ENCODE results near the gene KRT39.
A peak's percentile ranks its signal among the peaks of the same experiment; 100 is the strongest.
"Not testable (repeated sequence)": the region's sequence is repeated elsewhere in the genome, so short reads cannot be mapped to it uniquely, and the experiment has no call there.

KRT39 gene

DNA sequence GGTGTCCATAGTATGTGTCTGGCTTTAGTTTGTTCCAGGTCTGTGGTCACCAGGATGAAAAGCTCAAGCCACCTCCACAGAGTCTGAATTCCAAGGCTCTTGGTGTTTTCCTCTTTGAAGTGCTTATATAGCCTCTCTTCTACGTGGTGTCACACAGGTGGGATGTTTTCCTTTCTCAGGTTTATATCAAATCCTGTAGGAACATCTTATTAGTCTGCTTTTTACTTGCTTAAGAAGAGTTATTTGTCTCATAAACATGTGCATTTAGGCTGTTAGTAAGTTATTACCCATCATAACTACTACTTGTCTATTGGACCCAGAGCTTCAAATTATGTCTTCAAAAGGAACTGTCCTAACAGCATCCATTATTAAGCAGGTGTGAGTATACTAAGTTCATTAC lies at the start of gene KRT39:
Gene KRT39 (minus strand): TSS at position 101 of the 400 bp plus-strand sequence. CDS start 92 bp downstream, at position 9.
- no peak for DNase-seq (ENCODE audit: low spot score)

DNA sequence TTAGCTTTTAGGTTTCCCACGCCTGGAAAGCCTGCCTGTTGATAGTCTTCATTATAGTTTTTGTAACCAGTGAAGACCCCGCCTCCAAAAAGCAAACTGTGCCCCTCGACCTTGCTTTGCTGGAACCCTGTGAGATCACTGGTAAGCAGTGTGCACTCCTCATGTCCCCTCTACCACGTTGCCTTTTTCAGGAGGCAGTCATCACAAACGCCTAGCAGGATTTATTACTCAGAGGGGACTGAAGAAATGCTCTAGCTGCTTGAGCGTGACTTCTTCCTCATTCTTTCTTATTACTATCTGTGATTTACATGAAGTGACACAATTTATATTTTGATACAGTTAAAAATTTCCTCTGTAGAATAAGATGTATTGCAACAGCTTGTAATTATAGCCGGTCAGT lies 48.7 kb upstream of the KRT39 start:
- no peak for DNase-seq (ENCODE audit: low spot score)

DNA sequence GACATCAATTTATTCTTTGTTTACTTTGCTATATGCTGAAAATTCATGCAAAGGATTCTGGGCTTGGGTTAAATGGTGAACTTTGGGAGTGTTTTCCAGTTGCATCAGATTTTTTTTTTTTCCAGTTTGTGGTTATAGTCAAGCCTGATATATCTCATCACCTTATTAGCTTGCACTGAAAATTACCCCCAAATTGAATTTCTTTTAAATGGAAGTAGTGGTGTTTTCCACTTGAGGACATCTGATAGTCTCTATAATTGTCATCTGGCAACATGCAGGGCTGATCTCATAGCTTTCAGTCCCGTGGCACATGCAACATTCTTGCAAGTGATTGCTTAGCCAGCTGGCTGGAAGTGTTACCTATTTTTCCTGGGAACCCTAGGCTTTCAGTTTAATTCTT lies 46.9 kb upstream of the KRT39 start:
- peak; percentile 69 for DNase-seq (ENCODE audit: low spot score)

DNA sequence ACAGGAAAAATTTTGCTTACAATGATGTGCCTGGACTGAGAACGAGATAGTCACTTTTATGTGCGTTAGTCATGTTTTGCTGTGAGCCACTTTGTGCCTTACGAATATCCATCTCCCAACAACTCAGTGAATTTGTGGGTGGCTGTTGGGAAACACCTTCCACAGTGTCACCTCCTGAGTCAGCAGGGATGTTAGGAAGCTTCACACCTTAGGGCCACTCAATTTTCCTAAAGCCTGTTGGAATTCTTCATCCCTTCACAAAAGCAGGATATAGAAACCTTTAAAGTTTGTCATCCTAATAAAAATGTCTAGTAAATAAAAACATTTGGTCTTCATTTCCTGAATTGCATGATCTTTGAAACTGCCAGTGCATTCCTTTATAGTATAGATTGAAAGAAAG lies 46.4 kb upstream of the KRT39 start:
- peak; percentile 19 for DNase-seq (ENCODE audit: low spot score)

DNA sequence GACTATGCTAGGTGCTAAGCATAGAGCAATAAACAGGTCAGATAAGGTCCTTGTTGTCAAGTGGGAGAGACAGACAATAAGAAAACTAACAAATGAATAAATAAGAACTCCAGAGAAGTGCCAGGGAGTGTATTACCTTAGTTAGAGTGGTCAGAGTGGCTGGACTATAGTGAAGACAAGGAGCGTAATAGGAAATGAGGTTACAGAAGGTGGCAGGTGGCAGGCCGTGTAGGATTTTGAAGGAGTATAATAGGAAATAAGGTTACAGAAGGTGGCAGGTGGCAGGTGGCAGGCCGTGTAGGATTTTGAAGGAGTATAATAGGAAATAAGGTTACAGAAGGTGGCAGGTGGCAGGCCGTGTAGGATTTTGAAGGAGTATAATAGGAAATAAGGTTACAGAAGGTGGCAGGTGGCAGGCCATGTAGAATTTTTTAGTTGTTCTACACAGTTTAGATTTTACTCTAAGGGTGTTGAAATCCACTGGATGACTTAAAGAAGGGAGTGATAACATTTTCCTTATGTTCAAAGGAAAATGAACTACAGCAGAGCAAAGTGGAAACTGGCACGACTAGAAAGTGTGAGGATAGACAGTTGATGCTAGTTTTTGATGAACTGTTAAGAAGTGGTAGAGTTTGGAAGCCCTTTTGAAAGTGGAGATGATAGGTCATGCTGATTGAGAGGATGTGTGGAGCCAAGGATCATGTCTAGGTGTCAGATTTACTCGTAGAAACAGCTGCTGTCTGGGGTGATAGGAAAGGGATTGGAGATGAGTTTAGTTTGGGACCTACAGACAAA lies 45.8 kb upstream of the KRT39 start:
- no peak for DNase-seq (ENCODE audit: low spot score)

DNA sequence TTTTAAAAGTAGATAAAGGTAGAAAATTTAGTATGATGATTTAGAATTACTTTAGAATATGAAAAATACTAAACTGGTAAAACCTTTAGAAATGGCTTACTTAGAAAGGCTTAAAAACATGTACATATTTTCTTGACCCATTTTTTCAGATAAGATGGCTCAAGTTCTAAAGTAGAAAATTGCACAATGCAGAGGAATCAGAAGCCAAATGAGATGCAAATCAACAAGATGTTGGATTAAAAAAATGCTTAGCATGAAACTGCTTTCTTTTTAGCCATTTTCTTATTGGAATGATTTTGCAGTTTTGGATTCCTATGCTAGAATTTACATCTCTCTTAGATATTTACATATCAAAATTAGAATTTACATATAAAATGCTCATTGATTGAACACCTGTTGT lies 43.7 kb upstream of the KRT39 start:
- no peak for DNase-seq (ENCODE audit: low spot score)

DNA sequence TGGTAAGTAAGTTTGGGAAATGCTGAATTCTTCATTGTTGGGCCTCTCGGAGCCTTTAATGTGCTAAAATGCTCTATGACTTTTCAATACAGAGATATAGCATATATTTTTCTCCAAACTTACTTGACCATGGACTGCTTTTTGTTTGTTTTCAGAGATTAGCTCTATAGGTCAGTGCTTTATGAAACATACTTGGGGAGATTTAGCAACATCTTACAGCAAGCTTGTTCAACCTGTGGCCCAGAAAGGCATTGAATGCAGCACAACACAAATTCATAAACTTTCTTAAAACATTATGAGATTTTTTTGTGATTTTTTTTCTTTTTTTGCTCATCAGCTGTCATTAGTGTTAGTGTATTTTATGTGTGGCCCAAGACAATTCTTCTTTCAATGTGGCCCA lies 43.2 kb upstream of the KRT39 start:
- DNase-seq (ENCODE audit: low spot score) = no peak

DNA sequence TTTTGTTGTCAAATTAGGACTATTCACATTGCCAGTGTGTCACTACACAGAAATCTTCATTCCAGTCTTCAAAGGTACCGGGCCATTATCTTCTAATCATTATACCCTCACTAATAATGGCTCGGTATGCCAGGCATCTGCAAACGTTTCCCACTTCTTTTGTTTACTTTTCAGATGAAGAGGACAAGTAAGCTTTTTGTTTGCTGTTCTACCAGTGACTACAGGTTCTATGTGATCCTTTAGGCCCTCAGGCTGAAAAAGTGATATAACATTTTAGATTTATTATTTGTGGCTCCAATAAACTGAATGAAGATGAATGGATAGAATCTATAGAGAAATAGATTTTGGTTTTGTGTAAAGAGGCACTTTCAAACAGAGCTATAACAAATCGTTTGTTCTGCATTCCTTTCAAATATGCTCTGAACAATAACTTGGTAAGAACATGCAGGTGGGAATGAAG lies 42.6 kb upstream of the KRT39 start:
- DNase-seq (ENCODE audit: low spot score) = no peak

DNA sequence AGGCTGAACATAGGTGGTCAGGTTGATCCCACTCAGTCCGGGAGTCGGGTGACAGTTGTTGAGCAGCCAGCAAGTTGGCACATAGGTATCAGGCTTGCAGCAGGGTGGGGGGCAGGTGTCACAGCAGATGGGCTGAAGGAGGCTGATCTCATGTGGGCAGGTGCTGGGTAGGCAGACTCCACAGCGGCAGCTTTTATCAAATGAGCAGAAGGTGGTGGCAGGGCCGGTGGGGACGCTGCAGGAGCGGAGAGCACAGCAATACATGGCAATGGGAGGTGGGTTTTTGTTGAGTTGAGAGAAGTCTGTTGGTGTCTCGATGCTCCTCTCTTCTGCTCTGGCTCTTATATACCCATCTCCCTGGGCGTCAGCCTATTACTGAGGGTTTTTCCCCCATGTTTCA lies 42.1 kb upstream of the KRT39 start, which contains the start of gene KRTAP3-1:
Gene KRTAP3-1 (minus strand): TSS at position 318 of the 400 bp plus-strand sequence. CDS start 54 bp downstream, at position 264.
- DNase-seq (ENCODE audit: low spot score) = no peak

DNA sequence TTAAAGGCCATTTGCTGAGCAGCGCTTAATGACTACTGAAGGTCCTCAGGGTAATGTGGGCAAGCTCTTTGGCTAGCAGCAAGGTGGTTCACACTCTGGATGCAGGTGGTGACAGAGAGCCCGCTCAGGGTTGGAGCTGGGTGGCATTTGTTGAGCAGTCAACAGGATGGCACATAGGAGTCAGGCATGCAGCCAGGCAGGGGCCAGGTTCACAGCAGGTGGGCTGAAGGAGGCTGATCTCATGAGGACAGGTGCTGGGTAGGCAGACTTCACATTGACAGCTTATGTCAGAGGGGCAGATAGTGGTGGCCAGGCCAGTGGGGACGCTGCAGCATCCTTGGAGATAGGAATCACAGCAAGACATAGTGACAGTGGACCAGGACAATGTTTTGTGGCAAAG lies 37.6 kb upstream of the KRT39 start:
- no peak for DNase-seq (ENCODE audit: low spot score)

DNA sequence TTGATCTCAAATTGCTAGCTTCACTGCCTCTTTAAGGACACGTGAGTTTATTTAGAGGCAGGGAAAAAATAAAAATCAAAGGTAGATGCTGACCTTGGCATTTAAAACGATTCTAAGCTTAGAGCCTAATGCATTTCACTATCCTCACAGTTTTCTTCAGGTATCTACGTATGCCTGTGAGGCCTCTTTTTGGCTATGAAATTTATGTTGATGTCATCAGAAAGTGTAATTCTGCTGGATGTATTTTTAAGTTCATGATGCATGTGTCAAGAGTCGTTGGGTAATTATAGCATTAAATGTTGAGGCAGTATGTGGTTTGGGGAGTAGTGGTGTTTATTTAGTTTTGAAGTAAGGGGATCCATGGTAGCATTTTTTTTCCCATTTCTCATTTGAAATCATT lies 37.2 kb upstream of the KRT39 start:
- no peak for DNase-seq (ENCODE audit: low spot score)

DNA sequence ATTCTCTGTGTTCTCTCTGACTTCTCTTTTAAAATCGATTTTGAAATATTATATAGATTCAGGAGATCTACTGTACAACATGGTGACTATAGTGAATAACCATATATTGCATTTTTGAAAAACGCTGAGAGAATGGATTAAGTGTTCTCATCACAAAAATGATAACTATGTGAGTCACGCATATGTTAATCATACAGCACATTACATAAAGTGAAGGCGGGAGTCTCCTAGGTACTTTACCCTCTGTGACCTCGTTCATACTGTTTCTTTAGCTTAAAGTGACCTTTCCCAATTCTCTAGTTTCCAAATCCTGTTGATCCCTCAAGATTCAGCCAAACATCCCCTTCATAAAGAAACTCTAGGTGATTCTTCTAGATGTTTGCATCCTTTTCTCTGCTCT lies 36.1 kb upstream of the KRT39 start:
- DNase-seq (ENCODE audit: low spot score) = no peak

DNA sequence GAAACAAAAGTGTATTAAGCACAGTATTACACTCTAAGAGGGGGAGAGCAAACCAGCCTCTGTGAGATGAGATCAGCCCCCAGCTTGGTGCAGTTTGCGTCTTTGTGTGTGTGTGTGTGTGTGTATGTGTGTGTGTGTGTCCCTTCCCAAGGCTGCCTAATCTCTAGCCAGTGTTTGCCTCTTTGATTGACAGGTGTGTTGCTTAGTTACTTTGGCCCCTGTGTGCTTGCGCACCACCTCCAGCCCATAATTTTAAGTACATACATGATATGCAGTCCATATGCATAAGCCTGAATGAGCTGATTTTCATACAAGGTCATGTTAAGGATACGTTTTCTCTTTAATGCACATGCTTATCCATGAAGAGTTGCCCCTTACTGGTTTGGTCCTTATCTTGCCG lies 35.0 kb upstream of the KRT39 start:
- DNase-seq (ENCODE audit: low spot score) = no peak

DNA sequence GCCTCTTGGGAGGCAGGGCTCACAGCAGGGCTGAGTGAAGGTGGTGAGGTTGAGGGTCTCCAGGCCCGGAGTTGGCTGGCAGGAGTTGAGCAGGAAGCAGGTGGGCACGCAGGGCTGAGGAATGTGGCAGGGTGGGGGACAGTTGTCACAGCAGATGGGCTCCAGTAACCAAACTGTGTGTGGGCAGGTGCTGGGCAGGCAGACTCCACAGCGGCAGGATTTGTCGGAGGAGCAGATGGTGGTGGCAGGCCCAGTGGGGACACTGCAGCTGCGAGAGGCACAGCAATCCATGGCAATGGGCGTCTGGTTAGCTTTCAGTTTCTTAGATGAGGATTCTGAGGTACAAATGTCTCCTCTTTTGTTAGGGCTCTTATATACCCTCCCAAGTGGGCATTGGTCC lies 32.8 kb upstream of the KRT39 start, which contains the start of gene KRTAP3-2:
Gene KRTAP3-2 (minus strand): TSS at position 344 of the 400 bp plus-strand sequence. CDS start 53 bp downstream, at position 291.
- not testable (repeated sequence) for DNase-seq (ENCODE audit: low spot score)

DNA sequence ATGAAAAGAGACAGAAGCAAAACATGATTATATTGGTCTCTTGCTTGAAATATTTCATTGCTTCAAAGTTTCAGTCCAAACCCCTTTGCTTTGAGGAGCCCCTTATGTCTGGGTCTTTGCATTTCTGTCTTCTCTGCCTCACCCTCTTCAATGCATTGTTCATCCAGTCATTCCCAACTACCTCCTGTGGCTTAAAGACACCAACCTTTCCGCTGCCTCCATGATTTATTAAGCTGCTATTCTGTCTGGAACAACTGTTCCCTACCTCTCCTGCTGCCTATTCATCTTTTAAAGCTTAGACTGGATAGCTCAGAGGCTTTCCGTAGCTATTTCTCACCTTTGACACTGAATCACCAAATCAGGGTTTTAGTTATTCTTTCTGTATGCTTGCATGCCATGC lies 30.6 kb upstream of the KRT39 start:
- no peak for DNase-seq (ENCODE audit: low spot score)

DNA sequence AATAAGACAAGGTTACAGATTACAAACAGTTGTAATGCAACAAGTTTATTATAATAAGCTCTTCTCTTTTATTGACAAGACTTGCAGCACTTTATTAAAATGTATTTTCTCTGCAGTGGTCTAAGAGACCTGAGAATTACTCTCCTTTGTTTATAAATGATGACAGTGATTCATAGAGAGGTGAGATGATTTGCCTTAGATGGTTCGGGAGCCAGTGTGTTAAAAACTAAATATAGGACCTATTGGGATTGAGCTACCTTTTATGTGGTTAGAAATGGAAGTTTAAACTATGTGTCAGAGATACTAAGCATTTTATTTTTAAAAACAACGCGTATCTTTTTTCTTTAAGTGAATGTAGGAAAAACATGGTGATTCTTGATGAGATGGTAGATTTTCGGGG lies 30.1 kb upstream of the KRT39 start:
- no peak for DNase-seq (ENCODE audit: low spot score)

DNA sequence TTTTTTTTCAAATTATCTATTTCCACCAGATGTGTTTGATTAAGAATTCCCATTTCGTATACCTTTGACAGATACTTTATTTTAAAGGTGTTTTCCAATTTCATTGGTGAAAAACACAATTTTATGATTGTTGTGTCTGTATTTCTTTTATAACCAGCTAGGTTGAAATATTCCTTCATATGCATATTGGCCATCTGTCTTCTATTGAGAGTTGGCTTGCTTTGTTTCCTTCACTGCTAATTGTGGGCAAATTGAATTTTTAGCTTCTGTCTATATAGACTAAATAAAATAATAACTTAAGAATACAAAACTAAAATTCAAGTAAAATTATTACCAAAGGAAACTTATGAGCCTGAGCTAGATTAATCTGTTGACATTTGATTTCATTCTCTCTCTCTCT lies 28.4 kb upstream of the KRT39 start:
- DNase-seq (ENCODE audit: low spot score) = no peak

DNA sequence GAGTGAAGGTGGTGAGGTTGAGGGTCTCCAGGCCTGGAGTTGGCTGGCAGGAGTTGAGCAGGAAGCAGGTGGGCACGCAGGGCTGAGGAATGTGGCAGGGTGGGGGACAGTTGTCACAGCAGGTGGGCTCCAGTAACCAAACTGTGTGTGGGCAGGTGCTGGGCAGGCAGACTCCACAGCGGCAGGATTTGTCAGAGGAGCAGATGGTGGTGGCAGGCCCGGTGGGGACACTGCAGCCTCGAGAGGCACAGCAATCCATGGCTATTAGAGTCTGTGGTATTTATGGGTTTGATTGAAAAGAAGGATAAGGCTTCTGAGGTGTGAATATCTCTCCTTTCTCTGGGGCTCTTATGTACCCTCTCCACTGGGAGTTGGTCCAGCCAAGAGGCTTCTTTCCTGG lies 27.1 kb upstream of the KRT39 start, which contains the start of gene KRTAP3-3:
Gene KRTAP3-3 (minus strand): TSS at position 326 of the 400 bp plus-strand sequence. CDS start 67 bp downstream, at position 259.
- DNase-seq (ENCODE audit: low spot score) = no peak

DNA sequence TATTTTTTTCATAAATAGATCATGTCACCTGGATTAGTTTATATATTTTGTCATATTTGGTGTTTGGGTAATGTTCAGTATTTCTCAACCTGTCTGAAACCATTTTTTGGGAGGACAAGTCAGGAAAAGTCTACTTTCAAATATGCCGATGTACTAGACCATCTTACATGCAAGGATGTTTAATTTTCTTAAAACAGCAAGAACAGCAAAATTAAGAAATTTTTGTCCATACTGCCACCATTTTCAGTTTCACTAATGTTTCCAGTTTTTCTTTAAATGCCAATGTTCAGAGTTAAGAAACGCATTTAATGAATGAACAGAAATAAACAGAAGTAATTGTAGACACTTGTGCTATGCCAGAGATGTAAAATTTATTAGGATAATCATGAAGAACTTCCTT lies 26.3 kb upstream of the KRT39 start:
- no peak for DNase-seq (ENCODE audit: low spot score)

DNA sequence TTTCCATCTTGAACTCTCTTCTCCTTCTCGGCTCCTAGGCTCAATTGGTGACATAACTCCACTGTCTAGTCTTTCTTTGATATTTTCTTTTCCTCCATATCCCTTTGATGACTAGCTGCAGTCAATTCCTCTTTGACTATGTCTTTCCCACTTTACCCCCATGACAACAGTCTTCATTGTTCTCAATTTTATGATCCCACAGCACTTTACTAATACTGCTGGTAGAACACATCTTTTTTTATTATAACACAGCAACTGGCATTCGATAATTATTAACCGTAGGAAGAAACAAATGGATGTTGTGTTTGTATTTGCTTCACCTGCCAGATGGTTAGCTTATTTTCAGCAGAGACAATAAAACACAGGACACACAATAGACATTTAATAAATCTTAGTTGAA lies 25.9 kb upstream of the KRT39 start:
- DNase-seq (ENCODE audit: low spot score) = no peak

DNA sequence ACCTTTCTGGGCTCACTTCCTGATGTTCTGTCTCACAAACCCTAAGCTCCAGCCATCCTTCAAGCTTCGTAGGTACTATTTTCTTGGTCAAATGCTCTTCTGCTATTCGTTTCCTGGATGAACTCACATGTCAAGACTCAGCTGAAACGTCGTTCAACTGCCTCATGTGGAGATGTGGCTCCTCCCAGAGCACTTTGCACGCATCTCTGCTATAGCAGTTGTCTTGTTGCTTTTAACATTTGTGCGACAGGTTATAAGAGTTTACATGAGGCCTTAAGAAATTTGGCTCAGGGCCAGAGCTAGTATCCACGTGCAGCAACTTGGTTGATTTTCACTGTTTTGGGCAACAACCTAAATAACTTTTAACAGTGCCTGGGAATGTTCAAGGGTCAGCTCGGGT lies 20.2 kb upstream of the KRT39 start:
- DNase-seq (ENCODE audit: low spot score) = no peak

DNA sequence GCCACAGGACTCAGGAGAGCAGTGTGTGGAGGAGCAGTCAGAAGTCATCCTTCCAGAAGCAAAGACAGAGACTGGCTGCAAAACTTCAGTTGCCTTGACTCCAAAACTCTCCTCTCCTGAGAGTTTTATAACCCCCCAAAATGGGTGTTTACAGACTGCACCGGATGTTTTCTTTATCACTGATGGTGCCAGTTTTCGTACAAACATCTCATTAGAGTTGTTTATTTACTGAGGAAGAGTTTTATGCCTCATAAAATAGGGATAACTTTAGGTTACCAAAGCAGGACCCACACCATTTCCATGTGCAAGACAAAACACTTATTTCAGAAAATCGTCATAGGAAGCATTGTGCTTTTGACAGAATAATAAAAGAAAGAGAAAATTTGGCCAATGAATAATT lies 17.5 kb upstream of the KRT39 start, which contains the start of gene KRT40:
Gene KRT40 (minus strand): TSS at position 101 of the 400 bp plus-strand sequence. CDS start 53 bp downstream, at position 48.
- no peak for DNase-seq (ENCODE audit: low spot score)

DNA sequence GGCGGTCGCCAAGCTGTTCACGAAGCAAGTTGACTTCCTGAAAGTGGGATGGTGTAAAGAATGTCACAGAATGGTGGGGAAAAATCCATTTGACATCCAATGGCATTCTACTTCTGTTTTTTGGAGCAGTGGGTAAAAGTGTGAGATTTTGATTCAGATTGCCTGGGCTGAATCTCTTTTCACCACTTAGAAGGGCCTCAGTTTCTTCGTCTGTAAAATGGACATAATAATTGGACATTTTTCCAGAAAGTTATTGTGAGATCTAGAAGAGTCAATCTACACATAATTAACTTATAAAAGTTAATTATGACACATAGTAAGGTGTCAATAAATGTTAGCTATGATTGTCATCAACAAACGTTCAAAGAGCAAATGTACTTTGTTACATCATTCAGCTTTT lies 14.4 kb upstream of the KRT39 start:
- no peak for DNase-seq (ENCODE audit: low spot score)

DNA sequence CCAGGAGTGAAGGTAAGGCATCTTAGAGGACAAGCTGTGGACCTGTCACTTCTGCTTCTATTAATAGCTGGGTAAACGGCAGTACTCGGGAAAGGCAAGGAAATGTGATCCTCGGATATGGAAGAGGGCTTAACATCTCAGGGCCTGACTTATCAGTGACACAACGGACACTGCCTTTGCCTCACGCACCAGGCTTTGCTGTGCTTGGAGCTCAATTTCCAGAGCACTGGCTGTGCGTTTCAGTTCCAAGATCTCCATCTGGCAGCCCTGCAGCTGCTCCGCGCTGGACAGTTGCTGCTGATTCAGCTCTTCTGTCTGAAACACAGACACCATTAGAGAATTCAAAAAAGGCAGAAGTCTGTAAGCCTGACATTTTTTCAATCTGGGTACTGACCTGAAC lies 13.8 kb upstream of the KRT39 start:
- peak; percentile 34 for DNase-seq (ENCODE audit: low spot score)

Measured in AG20443 (cell line).